B cell (primary cell): ENCODE results near the gene SIPA1. TPM values are rescaled to one million over a fixed set of nuclear protein-coding genes. Genes with fewer than 3 reads are reported as not detected.

ENCODE experiments used
- ATAC-seq: fragments of 200-7000 bp; cut with Tn5 transposase; one replicate; pipeline ENCODE4 v1.10.0; 2021; ENCODE audit warnings: low read depth, mild to moderate bottlenecking, moderate number of reproducible peaks, moderate library complexity
- CTCF ChIA-PET: fragments of 350-600 bp; sonication (Branson Sonifier 250); formaldehyde crosslinking; loops from one replicate; lab custom pipeline; 2021; ENCODE audit warnings: antibody characterized with exemption, inconsistent platforms; lab: Charles Lee
- POLR2A ChIA-PET: fragments of 350-600 bp; sonication (Branson Sonifier 250); formaldehyde crosslinking; loops from one replicate; lab custom pipeline; 2021; ENCODE audit warnings: antibody characterized with exemption; lab: Charles Lee
- DNase-seq: peaks from one replicate; pipeline ENCODE4 v3.0.0; 2013
- H2AFZ ChIP-seq: 2 replicates; pipeline ENCODE4 v1.6.1; 2012; ENCODE audit warnings: mild to moderate bottlenecking, low read depth, low read length; ENCODE audit not compliant: insufficient read depth, poor library complexity, severe bottlenecking
- H3K27ac ChIP-seq, 2 donors: 1 replicate in 1 of 2; 2 replicates in 1 of 2; pipeline ENCODE4 v1.5.1; 2012 to 2013; ENCODE audit warnings: low read length in 2 of 2, mild to moderate bottlenecking in 2 of 2, moderate library complexity in 1 of 2
- H3K27me3 ChIP-seq, 4 experiments: fragments of 200-600 bp in 1 of 4; sonication (generic) in 1 of 4; replicated peaks in 1 of 4; 1 replicate in 2 of 4; 2 replicates in 2 of 4; pipeline versions ENCODE4 v1.6.1 to v1.7.0; 2013 to 2016; ENCODE audit warnings: low read length in 3 of 4, mild to moderate bottlenecking in 2 of 4, mixed read lengths in 1 of 4, moderate library complexity in 1 of 4; ENCODE audit not compliant: insufficient read depth in 4 of 4, control insufficient read depth in 3 of 4; ENCODE audit errors: control extremely low read depth in 1 of 4
- H3K36me3 ChIP-seq, 2 experiments: replicated peaks in 1 of 2; 1 replicate in 1 of 2; 2 replicates in 1 of 2; pipeline versions ENCODE4 v1.6.1 to v1.7.1; 2013; ENCODE audit warnings: low read length in 1 of 2; ENCODE audit not compliant: insufficient read depth in 2 of 2, control insufficient read depth in 1 of 2; ENCODE audit errors: control extremely low read depth in 1 of 2, extremely low read depth in 1 of 2
- H3K4me1 ChIP-seq, 2 donors: fragments of 200-600 bp in 1 of 2; sonication (generic) in 1 of 2; 1 replicate in 1 of 2; 2 replicates in 1 of 2; pipeline versions ENCODE4 v1.5.1 to v1.6.1; 2013 to 2017; ENCODE audit warnings: low read length in 2 of 2; ENCODE audit not compliant: control insufficient read depth in 2 of 2, insufficient read depth in 2 of 2
- H3K4me2 ChIP-seq: replicated peaks from 2 replicates; pipeline ENCODE3; 2012; ENCODE audit warnings: mild to moderate bottlenecking, low read depth, low read length; ENCODE audit not compliant: poor library complexity, severe bottlenecking
- H3K4me3 ChIP-seq, 5 experiments: fragments of 200-600 bp in 1 of 5; sonication (generic) in 1 of 5; 1 replicate in 3 of 5; 2 replicates in 2 of 5; pipeline versions ENCODE4 v1.5.1 to v1.7.0; 2011 to 2016; ENCODE audit warnings: low read length in 4 of 5, mild to moderate bottlenecking in 4 of 5, low read depth in 2 of 5, control low read depth in 1 of 5, moderate library complexity in 1 of 5; ENCODE audit not compliant: insufficient read depth in 1 of 5; ENCODE audit errors: control extremely low read depth in 1 of 5, extremely low read depth in 1 of 5
- H3K79me2 ChIP-seq: fragments of 200-600 bp; sonication (generic); one replicate; pipeline ENCODE4 v1.6.0; 2016; ENCODE audit warnings: low read length; ENCODE audit not compliant: control insufficient read depth, insufficient read depth
- H3K9ac ChIP-seq: fragments of 200-600 bp; sonication (generic); 2 replicates; pipeline ENCODE4 v1.6.1; 2017; ENCODE audit warnings: mild to moderate bottlenecking, low read length, moderate library complexity
- H3K9me3 ChIP-seq, 3 donors: one replicate each; pipeline versions ENCODE4 v1.6.1 to v1.7.1; 2013; ENCODE audit warnings: low read length in 2 of 3; ENCODE audit not compliant: control insufficient read depth in 2 of 3, insufficient read depth in 1 of 3; ENCODE audit errors: control extremely low read depth in 1 of 3
- H4K20me1 ChIP-seq: 2 replicates; pipeline ENCODE4 v1.6.0; 2012; ENCODE audit warnings: mild to moderate bottlenecking, low read length; ENCODE audit not compliant: insufficient read depth, control insufficient read depth, poor library complexity, severe bottlenecking
- H3K27ac Mint-ChIP-seq: one replicate; pipeline ENCODE4 v1.8.0; 2021; ENCODE audit warnings: mixed read lengths
- H3K27me3 Mint-ChIP-seq: one replicate; pipeline ENCODE4 v1.8.0; 2021; ENCODE audit warnings: mixed read lengths
- H3K4me1 Mint-ChIP-seq: one replicate; pipeline ENCODE4 v1.8.0; 2021; ENCODE audit warnings: mixed read lengths
- H3K4me3 Mint-ChIP-seq: one replicate; pipeline ENCODE4 v1.8.0; 2021; ENCODE audit warnings: mixed read lengths
- H3K9me3 Mint-ChIP-seq: one replicate; pipeline ENCODE4 v1.8.0; 2022; ENCODE audit warnings: mixed read lengths; ENCODE audit not compliant: insufficient read depth
- CTCF ChIP-seq: fragments of 200-600 bp; IDR thresholded peaks from one replicate; pipeline ENCODE4 v1.8.0; 2022; ENCODE audit warnings: antibody characterized with exemption, mild to moderate bottlenecking
- EZH2 ChIP-seq: IDR thresholded peaks from 2 replicates; pipeline ENCODE4 v1.6.1; 2012; ENCODE audit warnings: borderline replicate concordance, low read depth, mild to moderate bottlenecking, moderate library complexity, low read length; ENCODE audit not compliant: insufficient read depth, poor library complexity, severe bottlenecking
- WGBS: methylation state at CpG from one replicate; pipeline ENCODE4 v1.1.5; 2013; ENCODE audit warnings: missing lambda C conversion rate; ENCODE audit not compliant: insufficient coverage; 5-methylcytosine and 5-hydroxymethylcytosine counted together
- intact Hi-C: fragments of 100-400 bp; cut with micrococcal nuclease; formaldehyde crosslinking; loops from one replicate; pipeline ENCODE4 v1.10.0; 2022
- polyA plus RNA-seq: library from polyadenylated mRNA; depleted of rRNA; stranded (reverse); fragments of >200 nt; gene quantifications from 2 replicates; pipeline ENCODE4 v1.2.3, GENCODE V29; 2012
- total RNA-seq, 2 donors: library from RNA; stranded (reverse); fragments of 120-200 nt in 1 of 2; gene quantifications; 1 replicate in 1 of 2; 2 replicates in 1 of 2; pipeline versions ENCODE4 v1.2.3 to v1.2.4, GENCODE V29; 2013 to 2022

The SIPA1 gene
- total and polyA plus RNA-seq, 2 donors (not counting 1 experiment from before 2014, with no cell fraction given) = 314 to 448 TPM

GRCh38 chr11:65617136-65617850, 20.6 kb upstream of the SIPA1 start:
- intact Hi-C loops = loop anchor here (5.0 to 10.0 kb wide), 2 partner anchors 485 to 502 kb away; partner anchors contain the start of genes SYVN1, TM7SF2 and ZNHIT2
- ChIA-PET CTCF (interaction anchor here (1.4 to 1.6 kb wide), 4 partner anchors 9 to 243 kb away, joined by 3 to 8 read pairs (median 4); partner anchors contain the start of gene MUS81), POLR2A (interaction anchor here (0.6 to 1.1 kb wide), 4 partner anchors 21 to 94 kb away, joined by 3 to 9 read pairs (median 4); no protein-coding TSS in a partner anchor)
- H2AFZ ChIP-seq = no peak overlapping the region
- H3K27me3 Mint-ChIP-seq = no peaks in the 10 kb centered on the region
- no peak for TF ChIP-seq EZH2
- no peak for TF ChIP-seq CTCF
- H3K36me3 ChIP-seq = peaks cover 0 to 50% of the 10 kb centered on the region in 2 experiments
- H3K4me1 ChIP-seq = peaks cover 20 to 28% of the 10 kb centered on the region in 2 donors
- no peaks in the 10 kb centered on the region for H3K27me3 ChIP-seq
- peak overlapping the region; percentile 92 for H3K9ac ChIP-seq
- H3K4me1 Mint-ChIP-seq = peaks cover 36% of the 10 kb centered on the region
- H3K79me2 ChIP-seq = peaks cover 79% of the 10 kb centered on the region
- peak overlapping the region in 1 of 2 donors; percentile 89 for H3K27ac ChIP-seq
- no peaks in the 10 kb centered on the region for H3K9me3 Mint-ChIP-seq
- H3K4me3 Mint-ChIP-seq = peak overlapping the region; percentile 94
- ATAC-seq (no peak), DNase-seq (no peak)
- WGBS = 96% methylated on average over 17 of the region's 17 CpGs
- H3K4me3 ChIP-seq = peak overlapping the region in 1 of 5 experiments; percentile 10
- H3K27ac Mint-ChIP-seq = peak overlapping the region; percentile 94
- H3K9me3 ChIP-seq = no peaks in the 10 kb centered on the region
- H3K4me2 ChIP-seq = peak overlapping the region; percentile 84
- peaks cover 47% of the 10 kb centered on the region for H4K20me1 ChIP-seq
